Epithelial cell of proximal tubule (primary cell): Measurements from ENCODE around the gene LIPC. TPM values are rescaled to one million over a fixed set of nuclear protein-coding genes. Genes with fewer than 3 reads are reported as not detected.

ENCODE experiments used
- DNase-seq: peaks from one replicate; pipeline ENCODE4 v3.0.0-alpha.2; 2011; ENCODE audit warnings: low read depth
- H3K4me3 ChIP-seq: 2 replicates; pipeline ENCODE4 v1.5.1; 2011; ENCODE audit warnings: low read depth, mild to moderate bottlenecking, low read length
- CTCF ChIP-seq: conservative IDR thresholded peaks from 2 replicates; pipeline ENCODE4 v1.5.1; 2012; ENCODE audit warnings: low read depth, mild to moderate bottlenecking, low read length
- total RNA-seq: library from RNA; depleted of rRNA; stranded (reverse); fragments of >200 nt; gene quantifications from 2 replicates; pipeline ENCODE4 v1.2.3, GENCODE V29; 2015

LIPC gene
- total RNA-seq, 1 donor from 2014 or later: 12.9 TPM

DNA sequence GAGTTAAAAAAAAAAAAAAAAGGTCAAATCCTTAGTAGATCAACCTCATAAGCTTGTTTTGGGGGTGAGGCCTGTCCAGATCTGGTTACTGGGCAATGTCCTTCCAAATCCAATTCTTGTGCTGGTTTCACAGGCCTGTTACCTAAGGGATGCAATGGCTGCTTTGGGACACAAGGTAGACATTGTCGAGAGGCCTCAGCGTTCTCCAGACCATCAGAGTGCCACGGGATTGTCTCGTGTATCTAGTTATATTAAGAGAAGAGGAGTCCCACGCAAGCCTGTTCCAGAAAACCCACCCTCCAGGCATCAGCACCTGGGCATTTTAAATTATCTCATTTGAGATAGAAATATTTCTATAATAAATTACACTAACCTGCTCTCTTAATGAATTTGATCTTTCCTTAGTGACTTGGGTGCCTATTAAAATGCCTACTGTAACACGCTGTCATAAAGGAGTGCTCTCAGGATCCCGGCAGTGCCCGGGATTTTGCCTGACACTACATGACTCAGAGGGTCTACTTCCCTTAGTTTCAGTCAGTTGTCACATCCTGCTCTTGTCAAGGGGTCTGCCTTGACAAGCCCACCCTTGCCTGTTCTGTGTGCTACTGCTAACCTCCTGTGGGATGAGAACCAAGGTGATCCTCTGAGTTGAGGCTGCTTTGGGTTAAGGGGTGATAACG lies 116.0 kb downstream of the LIPC start:
- H3K4me3 ChIP-seq: no peak overlapping the region
- no peak for TF ChIP-seq CTCF
- no peak for DNase-seq

GRCh38 chr15:58548308-58549012 lies 116.7 kb downstream of the LIPC start:
- H3K4me3 ChIP-seq: no peak overlapping the region
- no peak for DNase-seq
- no peak for TF ChIP-seq CTCF

DNA sequence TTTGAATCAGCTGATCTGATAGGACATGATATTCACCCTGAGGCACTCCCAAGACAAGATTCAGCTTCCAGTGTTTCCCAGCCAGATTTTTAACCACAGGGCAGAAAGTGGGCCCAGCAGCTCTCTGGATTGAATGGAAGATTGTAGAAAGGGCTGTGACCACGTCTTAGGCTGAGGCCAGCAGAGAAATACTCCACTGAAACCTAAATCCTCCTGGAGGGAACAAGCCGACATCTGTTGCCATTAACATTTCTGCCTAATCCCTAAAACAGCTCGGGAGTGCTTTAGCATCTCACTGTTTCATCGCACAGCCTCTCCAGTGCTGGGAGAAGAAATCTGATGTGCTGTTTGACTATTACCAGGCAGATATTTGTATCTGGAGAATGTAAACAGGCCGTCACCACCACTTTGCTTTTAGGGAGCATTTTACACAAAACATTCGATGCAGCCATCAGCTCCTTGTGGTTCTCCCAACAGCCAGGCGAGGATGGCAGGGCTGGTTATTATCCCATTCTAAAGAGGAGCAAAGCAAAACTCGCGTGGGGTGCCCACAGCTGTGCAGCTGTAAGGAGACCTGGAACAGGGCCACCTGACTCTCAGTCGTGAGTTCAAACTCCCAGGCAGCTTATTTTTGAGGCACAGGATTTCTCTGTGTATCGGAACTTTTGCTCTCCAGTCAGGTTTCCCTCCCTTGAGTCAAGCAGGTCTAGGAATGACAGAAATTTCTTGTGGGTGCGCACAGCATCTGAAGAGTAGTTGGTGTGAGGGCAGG lies 117.4 kb downstream of the LIPC start:
- H3K4me3 ChIP-seq: no peak overlapping the region
- no peak for TF ChIP-seq CTCF
- DNase-seq: no peak

DNA sequence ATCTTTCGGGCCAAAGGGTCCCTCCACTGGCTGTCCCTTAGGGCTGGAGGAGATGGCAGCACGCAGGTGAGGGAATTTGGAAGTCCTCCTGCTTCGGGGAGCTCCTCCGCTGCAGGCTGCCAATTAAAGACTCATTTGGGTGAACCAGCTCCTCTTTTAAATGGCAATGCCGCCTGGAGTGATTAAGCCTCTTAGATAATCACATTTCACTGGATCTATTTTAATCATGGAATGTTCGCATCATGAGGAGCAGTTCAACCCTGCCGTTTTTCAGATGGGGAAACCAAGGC lies 117.9 kb downstream of the LIPC start:
- DNase-seq: no peak
- TF ChIP-seq CTCF: no peak
- no peak overlapping the region for H3K4me3 ChIP-seq

DNA sequence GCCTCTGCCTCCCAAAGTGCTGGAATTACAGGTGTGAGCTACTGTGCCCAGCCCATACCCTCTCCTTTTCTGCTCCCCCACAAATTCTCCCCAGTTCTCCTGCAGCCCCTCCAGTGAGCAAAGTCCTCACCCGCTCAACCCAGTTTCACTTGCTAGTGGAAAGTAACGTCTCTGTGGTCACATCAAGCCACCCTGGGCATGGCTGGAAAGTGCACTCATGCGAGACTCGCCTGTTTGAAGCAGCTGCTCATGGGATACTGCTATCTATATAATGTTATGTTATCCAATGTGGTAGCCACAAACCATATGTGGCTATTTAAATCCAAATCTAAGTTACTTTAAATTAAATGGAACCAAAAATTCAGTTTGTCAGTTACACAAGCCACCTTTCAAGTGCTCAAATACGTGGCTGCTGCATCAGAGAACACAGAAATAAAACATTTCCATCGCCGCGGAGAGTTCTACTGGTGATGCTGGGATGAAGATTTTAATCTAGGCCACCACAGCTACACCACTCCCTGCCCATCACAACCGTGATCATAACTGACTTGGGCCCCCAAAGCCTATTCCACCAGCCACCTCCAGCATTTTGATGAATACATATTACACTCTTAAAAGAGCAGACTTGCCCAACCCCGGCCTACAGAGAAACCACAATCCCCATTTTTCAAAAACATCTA lies 119.4 kb downstream of the LIPC start:
- TF ChIP-seq CTCF: no peak
- no peak for DNase-seq
- no peak overlapping the region for H3K4me3 ChIP-seq

DNA sequence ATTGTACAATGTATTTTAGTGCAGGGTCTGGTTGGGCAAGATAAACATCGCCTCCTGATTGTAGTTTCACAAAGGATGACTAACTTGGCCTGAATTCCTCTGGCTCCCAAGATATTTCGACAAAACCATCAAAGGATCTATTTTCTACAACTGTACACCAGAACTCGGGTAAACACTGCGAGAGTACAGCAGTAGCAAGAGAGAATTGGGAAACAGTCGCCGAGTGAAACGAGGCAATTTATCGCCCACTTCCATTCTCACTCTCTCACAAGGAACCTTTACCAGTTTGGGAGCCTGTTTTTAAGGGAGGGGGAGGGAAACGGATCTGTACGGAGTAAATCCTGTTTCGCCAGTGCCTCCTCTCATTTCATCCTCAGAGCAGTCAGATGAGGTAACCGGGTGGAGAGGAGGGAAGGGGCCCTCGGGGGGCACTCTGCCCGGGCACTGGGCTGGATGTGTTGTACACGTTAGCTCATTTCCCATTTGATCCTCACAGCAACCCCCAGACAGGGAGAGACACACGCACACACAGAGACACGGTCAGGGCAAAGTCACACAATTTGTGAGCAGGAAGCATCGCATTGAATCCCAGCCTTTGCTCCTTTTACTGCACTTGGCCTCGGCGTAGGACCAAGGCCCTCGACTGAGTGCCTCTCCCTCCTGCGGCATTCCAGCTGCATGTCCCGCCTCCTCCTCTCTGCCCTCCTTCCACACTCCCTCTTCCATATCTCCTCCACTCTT lies 120.1 kb downstream of the LIPC start:
- peak; percentile 19 for DNase-seq
- no peak overlapping the region for H3K4me3 ChIP-seq
- no peak for TF ChIP-seq CTCF
